T-cell (primary cell): ENCODE data around the gene RBFOX1. TPM values are rescaled to one million over a fixed set of nuclear protein-coding genes. Genes with fewer than 3 reads are reported as not detected.

Experiments used
- ATAC-seq, 4 experiments: fragments of 200-7000 bp in 3 of 4; fragments of 150-1000 bp in 1 of 4; cut with Tn5 transposase; replicated peaks in 1 of 4; 1 replicate in 3 of 4; 2 replicates in 1 of 4; pipeline ENCODE4 v1.10.0; 2021; ENCODE audit warnings: moderate library complexity in 3 of 4, mild to moderate bottlenecking in 2 of 4, moderate number of reproducible peaks in 1 of 4
- CTCF ChIA-PET, 2 donors: fragments of 300-600 bp; sonication (Branson Sonifier 250); formaldehyde crosslinking; loops; one replicate each; lab custom pipeline; 2022; ENCODE audit warnings: antibody characterized with exemption in 2 of 2; lab: Charles Lee
- POLR2A ChIA-PET, 2 donors: fragments of 300-600 bp; sonication (Branson Sonifier 250); formaldehyde crosslinking; loops; one replicate each; lab custom pipeline; 2022; ENCODE audit warnings: antibody characterized with exemption in 2 of 2; lab: Charles Lee
- DNase-seq, 35 experiments: peaks; one replicate each; pipeline versions ENCODE4 v3.0.0 to v3.0.0-alpha.2; 2013 to 2023
- H3K27ac ChIP-seq: one replicate; pipeline ENCODE4 v1.5.1; 2013; ENCODE audit warnings: low read length
- H3K27me3 ChIP-seq, 2 experiments: replicated peaks in 1 of 2; 1 replicate in 1 of 2; 2 replicates in 1 of 2; pipeline versions ENCODE4 v1.6.1 to v1.7.0; 2013; ENCODE audit warnings: low read length in 1 of 2, mixed read lengths in 1 of 2; ENCODE audit not compliant: control insufficient read depth in 2 of 2, insufficient read depth in 2 of 2; ENCODE audit errors: extremely low read depth in 1 of 2
- H3K36me3 ChIP-seq, 2 donors: 1 replicate in 1 of 2; 2 replicates in 1 of 2; pipeline versions ENCODE4 v1.6.1 to v1.7.0; 2013; ENCODE audit warnings: low read length in 1 of 2; ENCODE audit not compliant: control insufficient read depth in 2 of 2, insufficient read depth in 1 of 2; ENCODE audit errors: extremely low read depth in 1 of 2
- H3K4me1 ChIP-seq, 2 experiments: 1 replicate in 1 of 2; 2 replicates in 1 of 2; pipeline versions ENCODE4 v1.6.1 to v1.7.0; 2013; ENCODE audit warnings: low read length in 2 of 2, mixed read lengths in 1 of 2; ENCODE audit not compliant: insufficient read depth in 2 of 2, control insufficient read depth in 1 of 2; ENCODE audit errors: extremely low read depth in 1 of 2
- H3K4me3 ChIP-seq, 2 donors: 1 replicate in 1 of 2; 2 replicates in 1 of 2; pipeline versions ENCODE4 v1.5.1 to v1.7.0; 2013; ENCODE audit warnings: mild to moderate bottlenecking in 2 of 2, low read length in 1 of 2, moderate library complexity in 1 of 2; ENCODE audit not compliant: control insufficient read depth in 1 of 2; ENCODE audit errors: extremely low read depth in 1 of 2
- H3K9me3 ChIP-seq: 2 replicates; pipeline ENCODE4 v1.7.0; 2013
- H3K27ac Mint-ChIP-seq, 2 donors: one replicate each; pipeline ENCODE4 v1.8.0; 2020 to 2021; ENCODE audit warnings: mild to moderate bottlenecking in 2 of 2, mixed read lengths in 2 of 2
- H3K27me3 Mint-ChIP-seq, 2 donors: one replicate each; pipeline ENCODE4 v1.8.0; 2021 to 2022; ENCODE audit warnings: mixed read lengths in 2 of 2
- H3K36me3 Mint-ChIP-seq: one replicate; pipeline ENCODE4 v1.8.0; 2021; ENCODE audit warnings: mixed read lengths
- H3K4me1 Mint-ChIP-seq, 3 donors: one replicate each; pipeline ENCODE4 v1.8.0; 2020 to 2022; ENCODE audit warnings: mixed read lengths in 3 of 3, mild to moderate bottlenecking in 1 of 3
- H3K4me3 Mint-ChIP-seq, 3 donors: one replicate each; pipeline ENCODE4 v1.8.0; 2020 to 2022; ENCODE audit warnings: mild to moderate bottlenecking in 3 of 3, mixed read lengths in 3 of 3, moderate library complexity in 3 of 3
- H3K9me3 Mint-ChIP-seq, 3 donors: one replicate each; pipeline ENCODE4 v1.8.0; 2020 to 2022; ENCODE audit warnings: mixed read lengths in 3 of 3
- WGBS: methylation state at CpG from one replicate; pipeline ENCODE4 v1.1.5; 2013; ENCODE audit warnings: missing lambda C conversion rate; ENCODE audit not compliant: insufficient coverage; 5-methylcytosine and 5-hydroxymethylcytosine counted together
- total RNA-seq, 35 experiments: library from RNA in 6 of 35; stranded (reverse) in 6 of 35; fragments of 120-200 nt in 1 of 35; gene quantifications; one replicate each; pipeline versions ENCODE4 v1.2.1 to v1.2.4 and lab custom pipeline; 2013 to 2026

Gene RBFOX1
- total RNA-seq, 5 donors from 2014 or later (not counting 1 experiment from before 2014, with no cell fraction given) = not detected

GRCh38 chr16:7363422-7364417 lies 31.1 kb downstream of the RBFOX1 start:
- Histone ChIP-seq H3K36me3 (no peaks in the 10 kb centered on the region), H3K27ac (no peak overlapping the region), H3K27me3 (no peaks in the 10 kb centered on the region), H3K4me1 (no peaks in the 10 kb centered on the region), H3K9me3 (no peaks in the 10 kb centered on the region), H3K4me3 (no peak overlapping the region)
- ChIA-PET POLR2A (no interaction called here), CTCF (no interaction called here)
- 35% methylated on average over 11 of the region's 18 CpGs for WGBS
- H3K9me3 Mint-ChIP-seq = peaks cover 5 to 8% (median 7%) of the 10 kb centered on the region in 3 donors
- no peak for DNase-seq
- no peak for ATAC-seq
- H3K4me3 Mint-ChIP-seq = no peak overlapping the region
- no peaks in the 10 kb centered on the region for H3K36me3 Mint-ChIP-seq
- H3K27ac Mint-ChIP-seq = no peak overlapping the region
- no peaks in the 10 kb centered on the region for H3K4me1 Mint-ChIP-seq
- no peaks in the 10 kb centered on the region for H3K27me3 Mint-ChIP-seq

- Histone ChIP-seq H3K27ac (no peak overlapping the region), H3K27me3 (no peaks in the 10 kb centered on the region), H3K4me3 (no peak overlapping the region), H3K4me1 (no peaks in the 10 kb centered on the region), H3K9me3 (no peaks in the 10 kb centered on the region), H3K36me3 (no peaks in the 10 kb centered on the region)
- Mint-ChIP-seq H3K4me3 (no peak overlapping the region), H3K27ac (no peak overlapping the region), H3K36me3 (no peaks in the 10 kb centered on the region), H3K4me1 (no peaks in the 10 kb centered on the region), H3K27me3 (no peaks in the 10 kb centered on the region), H3K9me3 (peaks cover 7 to 17% (median 12%) of the 10 kb centered on the region in 3 donors)
- ChIA-PET CTCF (no interaction called here), POLR2A (no interaction called here)
- 78% methylated on average over 7 of the region's 7 CpGs for WGBS
- no peak for ATAC-seq
- DNase-seq = no peak
These were observed 33.4 kb downstream of the RBFOX1 start for GRCh38 chr16:7366041-7366440.

DNA sequence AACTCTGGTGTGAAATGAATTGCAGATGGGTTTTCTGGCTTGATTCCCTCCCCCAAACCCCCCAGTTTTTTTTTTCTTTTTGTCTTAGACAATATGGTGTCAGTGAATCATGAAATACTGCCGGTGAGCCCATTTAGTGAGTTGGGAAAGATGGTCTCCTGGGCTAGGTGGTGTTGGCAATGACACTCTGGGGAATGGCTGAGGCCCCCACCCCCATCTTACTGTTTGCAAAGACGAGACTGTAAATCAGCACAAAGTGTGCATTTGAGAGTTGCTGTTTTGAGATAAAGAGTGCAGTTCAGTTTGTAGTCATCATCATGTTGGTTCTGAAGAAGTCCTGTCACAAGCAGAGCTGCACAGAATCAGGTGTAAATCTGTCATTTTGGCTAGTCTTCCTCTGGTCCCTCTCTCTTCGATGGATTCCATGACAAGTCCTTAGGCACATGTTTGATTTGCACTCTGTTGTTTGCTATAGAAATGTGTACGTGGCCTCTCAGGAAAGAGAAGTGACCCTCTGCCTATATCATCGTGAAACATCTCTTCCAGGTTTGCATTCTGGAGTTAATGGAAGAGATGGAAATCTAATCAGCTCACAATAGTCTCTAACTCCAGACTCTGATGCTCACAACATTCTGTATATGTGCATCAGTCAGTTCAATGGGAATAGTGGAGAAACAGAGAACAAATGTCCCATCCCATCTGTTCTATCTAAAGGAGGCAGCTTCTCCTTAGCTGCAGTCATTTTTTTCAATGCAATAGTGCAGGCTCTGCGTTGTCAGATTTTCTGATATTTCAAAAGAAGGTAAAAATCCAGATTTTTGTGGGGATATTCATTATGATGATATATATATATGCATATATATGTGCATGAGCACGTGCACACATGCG lies 34.6 kb downstream of the RBFOX1 start:
- H3K4me1 Mint-ChIP-seq = no peaks in the 10 kb centered on the region
- Histone ChIP-seq H3K4me3 (no peak overlapping the region), H3K4me1 (no peaks in the 10 kb centered on the region), H3K27ac (no peak overlapping the region), H3K36me3 (no peaks in the 10 kb centered on the region), H3K9me3 (no peaks in the 10 kb centered on the region), H3K27me3 (no peaks in the 10 kb centered on the region)
- H3K4me3 Mint-ChIP-seq = no peak overlapping the region
- no peaks in the 10 kb centered on the region for H3K27me3 Mint-ChIP-seq
- CTCF ChIA-PET = no interaction called here
- H3K27ac Mint-ChIP-seq = no peak overlapping the region
- WGBS = 56% methylated on average over 2 of the region's 8 CpGs
- peaks cover 7 to 21% (median 14%) of the 10 kb centered on the region in 3 donors for H3K9me3 Mint-ChIP-seq
- H3K36me3 Mint-ChIP-seq = no peaks in the 10 kb centered on the region
- POLR2A ChIA-PET = no interaction called here
- no peak for ATAC-seq
- no peak for DNase-seq

GRCh38 chr16:7369204-7369603 lies 36.6 kb downstream of the RBFOX1 start:
- POLR2A ChIA-PET = no interaction called here
- CTCF ChIA-PET = no interaction called here
- DNase-seq = no peak
- Histone ChIP-seq H3K27me3 (no peaks in the 10 kb centered on the region), H3K4me1 (no peaks in the 10 kb centered on the region), H3K36me3 (no peaks in the 10 kb centered on the region), H3K4me3 (no peak overlapping the region), H3K9me3 (no peaks in the 10 kb centered on the region), H3K27ac (no peak overlapping the region)
- Mint-ChIP-seq H3K27ac (no peak overlapping the region), H3K36me3 (no peaks in the 10 kb centered on the region), H3K9me3 (peaks cover 10 to 29% (median 17%) of the 10 kb centered on the region in 3 donors), H3K4me3 (no peak overlapping the region), H3K27me3 (no peaks in the 10 kb centered on the region), H3K4me1 (no peaks in the 10 kb centered on the region)
- 30% methylated on average over 2 of the region's 4 CpGs for WGBS
- ATAC-seq = no peak

- DNase-seq (no peak), ATAC-seq (no peak)
- H3K9me3 Mint-ChIP-seq = peaks cover 17 to 27% (median 18%) of the 10 kb centered on the region in 3 donors
- Histone ChIP-seq H3K4me3 (no peak overlapping the region), H3K4me1 (no peaks in the 10 kb centered on the region), H3K9me3 (no peaks in the 10 kb centered on the region), H3K27ac (no peak overlapping the region), H3K36me3 (no peaks in the 10 kb centered on the region), H3K27me3 (no peaks in the 10 kb centered on the region)
- no peaks in the 10 kb centered on the region for H3K27me3 Mint-ChIP-seq
- H3K4me1 Mint-ChIP-seq = no peaks in the 10 kb centered on the region
- CTCF ChIA-PET = no interaction called here
- H3K36me3 Mint-ChIP-seq = no peaks in the 10 kb centered on the region
- no peak overlapping the region for H3K27ac Mint-ChIP-seq
- H3K4me3 Mint-ChIP-seq = no peak overlapping the region
- 85% methylated on average over 3 of the region's 4 CpGs for WGBS
- POLR2A ChIA-PET = no interaction called here
These were observed 39.5 kb downstream of the RBFOX1 start for GRCh38 chr16:7372095-7372494.

DNA sequence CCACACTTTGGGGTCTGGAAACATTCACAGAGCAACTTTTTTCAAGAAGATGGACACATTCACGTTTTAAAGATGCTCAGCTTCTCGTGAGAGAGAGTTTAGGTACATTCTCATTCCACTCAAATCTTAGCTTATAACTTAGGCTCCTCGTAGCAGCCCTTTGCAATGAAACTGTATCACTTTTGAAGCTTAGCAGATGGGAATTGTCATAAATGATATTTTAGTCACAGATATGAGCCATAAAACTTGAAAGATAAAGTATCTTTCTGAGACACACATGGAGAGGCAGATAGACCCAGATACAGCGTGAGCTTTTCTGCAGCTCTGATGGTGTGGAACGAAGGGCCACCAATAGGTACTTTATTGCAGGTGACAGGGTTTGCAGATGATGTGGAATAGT lies 41.1 kb downstream of the RBFOX1 start:
- H3K4me3 ChIP-seq = no peak overlapping the region
- no peaks in the 10 kb centered on the region for H3K27me3 ChIP-seq
- H3K9me3 ChIP-seq = no peaks in the 10 kb centered on the region
- Mint-ChIP-seq H3K4me3 (no peak overlapping the region), H3K9me3 (peaks cover 18 to 32% (median 19%) of the 10 kb centered on the region in 3 donors), H3K27me3 (no peaks in the 10 kb centered on the region), H3K36me3 (no peaks in the 10 kb centered on the region), H3K4me1 (no peaks in the 10 kb centered on the region), H3K27ac (no peak overlapping the region)
- ChIA-PET POLR2A (interaction anchor here in 1 of 2 donors (0.7 kb wide), 1 partner anchor 840 kb away, joined by 3 read pairs; no protein-coding TSS in a partner anchor), CTCF (interaction anchor here in 1 of 2 donors (0.9 kb wide), 1 partner anchor 9 kb away, joined by 3 read pairs; no protein-coding TSS in a partner anchor)
- WGBS = no CpG with 5 or more reads among the region's 5 CpGs
- no peak overlapping the region for H3K27ac ChIP-seq
- ATAC-seq = no peak
- no peaks in the 10 kb centered on the region for H3K4me1 ChIP-seq
- no peak for DNase-seq
- H3K36me3 ChIP-seq = no peaks in the 10 kb centered on the region
